ENCODE results near the gene CNPY1.

- TF ChIP-seq REST (IDR thresholded peaks at IDR 0.05; ENCODE audit: borderline replicate concordance) = no peak
- TF ChIP-seq EZH2 (IDR thresholded peaks at IDR 0.05; ENCODE audit: borderline replicate concordance, insufficient read depth, low read length, poor library complexity, severe bottlenecking) = no peak
- no peak for TF ChIP-seq CTCF (IDR thresholded peaks at IDR 0.05; ENCODE audit: poor library complexity, severe bottlenecking)
- TF ChIP-seq TAF1 (IDR thresholded peaks at IDR 0.05; ENCODE audit: low read depth) = no peak
- no peak for TF ChIP-seq EP300 (conservative IDR thresholded peaks at IDR 0.05; ENCODE audit: poor library complexity, severe bottlenecking)
- no peak for TF ChIP-seq SMC3 (conservative IDR thresholded peaks at IDR 0.05; ENCODE audit: poor library complexity)
- TF ChIP-seq POLR2AphosphoS5 (IDR thresholded peaks at IDR 0.05) = no peak
- TF ChIP-seq RAD21 (conservative IDR thresholded peaks at IDR 0.05) = no peak
- TF ChIP-seq MXI1 (conservative IDR thresholded peaks at IDR 0.05; ENCODE audit: poor library complexity, severe bottlenecking) = no peak
Observed at GRCh38 chr7:155497149-155497901, 49.0 kb downstream of the CNPY1 start.
